Uterus (tissue), 2 donors: ENCODE results near the gene CUL4A.

Source experiments
- POLR2A ChIP-seq, 2 donors: fragments of 450-650 bp; IDR thresholded peaks; one replicate each; pipeline ENCODE4 v1.6.1; 2016; ENCODE audit warnings: antibody characterized with exemption in 2 of 2, mild to moderate bottlenecking in 1 of 2, moderate library complexity in 1 of 2
- TF ChIP-seq, protein P1 (sequence below), 4 experiments: fragments of 200-600 bp in 2 of 4; fragments of 450-650 bp in 2 of 4; sonication (generic) in 2 of 4; IDR thresholded peaks; one replicate each; pipeline ENCODE4 v1.5.1; 2016 to 2019; ENCODE audit warnings: antibody characterized with exemption in 4 of 4, mild to moderate bottlenecking in 2 of 4, moderate library complexity in 1 of 4

DNA sequence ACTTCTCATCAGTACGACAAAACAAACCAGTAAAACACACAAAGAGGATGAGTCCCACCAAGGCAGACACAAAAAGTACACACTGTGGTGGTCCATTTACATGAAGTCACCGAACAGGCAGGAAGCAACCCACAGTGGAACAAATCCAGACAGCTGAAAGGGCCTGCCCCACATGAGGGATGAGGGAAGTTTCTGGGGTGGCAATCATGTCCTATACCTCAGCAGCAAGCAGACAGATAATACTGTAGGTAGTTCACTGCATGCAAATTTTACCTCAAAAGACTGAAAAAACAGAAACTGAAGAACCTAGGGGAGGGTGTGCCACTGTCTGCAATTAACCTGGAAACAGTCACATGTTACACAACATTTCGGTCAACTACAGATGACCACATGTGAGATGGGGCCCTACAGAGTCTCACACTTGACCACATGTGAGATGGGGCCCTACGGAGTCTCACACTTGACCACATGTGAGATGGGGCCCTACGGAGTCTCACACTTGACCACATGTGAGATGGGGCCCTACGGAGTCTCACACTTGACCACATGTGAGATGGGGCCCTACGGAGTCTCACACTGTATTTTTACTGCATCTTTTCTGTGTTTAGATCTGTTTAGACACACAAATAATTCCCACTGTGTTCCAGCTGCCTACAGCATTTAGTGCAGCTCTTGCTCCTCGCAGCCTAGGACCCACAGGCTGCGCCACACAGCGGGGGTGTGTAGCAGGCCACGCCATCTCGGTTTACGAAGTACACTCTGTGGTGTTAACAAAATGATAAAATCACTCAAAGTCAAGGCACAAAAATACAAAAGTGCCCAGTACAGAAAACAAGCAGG, 23.1 kb upstream of the CUL4A start:
- TF ChIP-seq, protein P1, sequence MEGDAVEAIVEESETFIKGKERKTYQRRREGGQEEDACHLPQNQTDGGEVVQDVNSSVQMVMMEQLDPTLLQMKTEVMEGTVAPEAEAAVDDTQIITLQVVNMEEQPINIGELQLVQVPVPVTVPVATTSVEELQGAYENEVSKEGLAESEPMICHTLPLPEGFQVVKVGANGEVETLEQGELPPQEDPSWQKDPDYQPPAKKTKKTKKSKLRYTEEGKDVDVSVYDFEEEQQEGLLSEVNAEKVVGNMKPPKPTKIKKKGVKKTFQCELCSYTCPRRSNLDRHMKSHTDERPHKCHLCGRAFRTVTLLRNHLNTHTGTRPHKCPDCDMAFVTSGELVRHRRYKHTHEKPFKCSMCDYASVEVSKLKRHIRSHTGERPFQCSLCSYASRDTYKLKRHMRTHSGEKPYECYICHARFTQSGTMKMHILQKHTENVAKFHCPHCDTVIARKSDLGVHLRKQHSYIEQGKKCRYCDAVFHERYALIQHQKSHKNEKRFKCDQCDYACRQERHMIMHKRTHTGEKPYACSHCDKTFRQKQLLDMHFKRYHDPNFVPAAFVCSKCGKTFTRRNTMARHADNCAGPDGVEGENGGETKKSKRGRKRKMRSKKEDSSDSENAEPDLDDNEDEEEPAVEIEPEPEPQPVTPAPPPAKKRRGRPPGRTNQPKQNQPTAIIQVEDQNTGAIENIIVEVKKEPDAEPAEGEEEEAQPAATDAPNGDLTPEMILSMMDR (IDR thresholded peaks at IDR 0.05), result no peak
- TF ChIP-seq POLR2A (IDR thresholded peaks at IDR 0.05), result no peak
